Body of pancreas (tissue), 4 donors: Measurements from ENCODE around the gene ZNF469.

ENCODE experiments used
- CTCF ChIP-seq, 7 experiments: fragments of 450-650 bp in 4 of 7; fragments of 200-600 bp in 3 of 7; sonication (generic) in 3 of 7; IDR thresholded peaks; one replicate each; pipeline ENCODE4 v1.5.1; 2016 to 2019; ENCODE audit warnings: antibody characterized with exemption in 7 of 7
- POLR2A ChIP-seq, 3 donors: fragments of 450-650 bp; IDR thresholded peaks; one replicate each; pipeline ENCODE4 v1.6.1; 2016; ENCODE audit warnings: antibody characterized with exemption in 3 of 3, mild to moderate bottlenecking in 2 of 3

DNA sequence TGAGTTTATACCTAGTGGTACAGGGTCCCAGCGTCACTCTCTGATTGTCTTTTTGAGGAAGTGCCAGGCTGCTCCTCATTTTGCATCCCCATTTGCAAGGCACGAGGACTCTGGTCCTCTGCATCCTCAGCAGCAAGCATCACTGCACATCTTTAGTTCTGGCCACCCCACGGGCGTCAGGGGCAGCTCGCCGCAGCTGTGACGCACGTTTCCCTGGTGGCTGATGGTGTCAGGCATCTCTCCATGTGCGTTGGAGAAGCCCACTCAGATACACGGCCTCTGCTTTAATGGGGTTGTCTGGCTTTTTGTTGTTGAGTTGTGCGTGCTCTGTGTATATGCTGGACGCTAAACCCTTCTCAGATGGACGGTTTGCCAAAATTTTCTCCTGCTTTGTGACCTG, 45.2 kb upstream of the ZNF469 start:
- TF ChIP-seq CTCF (IDR thresholded peaks at IDR 0.05) (no peak), POLR2A (IDR thresholded peaks at IDR 0.05) (no peak)
